Choroid plexus epithelial cell (primary cell): ENCODE results near the gene SLC43A2.
"Not testable (repeated sequence)": the region's sequence is repeated elsewhere in the genome, so short reads cannot be mapped to it uniquely, and the experiment has no call there.

Experiments
- DNase-seq: peaks from one replicate; pipeline ENCODE4 v3.0.0-alpha.2; 2010; ENCODE audit warnings: low read depth
- H3K4me3 ChIP-seq: 2 replicates; pipeline ENCODE4 v1.5.1; 2011; ENCODE audit warnings: low read depth, mild to moderate bottlenecking, control low read depth, low read length, moderate library complexity
- CTCF ChIP-seq: conservative IDR thresholded peaks from 2 replicates; pipeline ENCODE4 v1.5.1; 2011; ENCODE audit warnings: low read depth, mild to moderate bottlenecking, control low read depth, inconsistent platforms, low read length, moderate library complexity

The SLC43A2 gene

GRCh38 chr17:1565877-1566276 is 62.8 kb downstream of the SLC43A2 start:
- TF ChIP-seq CTCF = no peak
- no peak for DNase-seq
- H3K4me3 ChIP-seq = no peak overlapping the region

DNA sequence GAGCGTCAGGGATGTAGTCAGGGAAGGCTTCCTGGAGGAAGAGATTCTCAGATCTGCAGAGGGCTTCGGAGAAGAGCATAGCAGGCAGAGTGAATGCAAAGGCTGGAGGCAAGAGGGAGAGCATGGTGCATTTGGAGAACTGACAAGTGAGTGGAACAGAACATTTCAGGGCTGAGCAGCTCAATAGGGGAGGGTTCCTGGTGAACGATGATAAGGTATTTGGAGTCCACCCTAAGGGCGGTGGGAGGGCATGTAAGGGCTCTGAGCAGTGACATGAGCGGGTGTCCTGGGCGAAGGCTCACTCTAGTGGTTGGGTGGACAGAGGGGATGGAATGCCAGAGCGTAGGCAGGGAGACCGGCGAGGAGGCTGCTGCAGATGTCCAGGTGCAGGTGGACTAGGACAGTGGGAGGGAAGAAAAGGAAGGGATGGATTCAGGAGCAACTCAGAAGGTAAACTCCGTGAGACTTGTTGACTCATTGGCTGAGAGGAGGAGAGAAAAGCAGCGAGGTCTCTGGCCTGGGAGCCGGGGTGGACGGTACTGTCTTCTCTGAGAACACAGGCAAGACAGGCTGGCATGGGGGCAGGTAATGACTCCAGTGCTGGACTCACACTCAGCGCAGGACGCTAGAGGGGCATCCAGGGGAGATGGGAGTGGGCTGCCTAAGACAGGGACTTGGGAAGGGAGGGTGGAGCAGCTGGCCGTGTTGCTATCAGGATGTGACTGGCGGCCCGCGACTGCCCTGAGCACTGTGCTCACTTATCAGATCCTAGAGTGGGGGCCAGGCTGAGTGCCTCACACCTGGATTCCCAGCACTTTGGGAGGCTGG is 64.6 kb downstream of the SLC43A2 start:
- TF ChIP-seq CTCF = no peak
- no peak for DNase-seq
- no peak overlapping the region for H3K4me3 ChIP-seq

DNA sequence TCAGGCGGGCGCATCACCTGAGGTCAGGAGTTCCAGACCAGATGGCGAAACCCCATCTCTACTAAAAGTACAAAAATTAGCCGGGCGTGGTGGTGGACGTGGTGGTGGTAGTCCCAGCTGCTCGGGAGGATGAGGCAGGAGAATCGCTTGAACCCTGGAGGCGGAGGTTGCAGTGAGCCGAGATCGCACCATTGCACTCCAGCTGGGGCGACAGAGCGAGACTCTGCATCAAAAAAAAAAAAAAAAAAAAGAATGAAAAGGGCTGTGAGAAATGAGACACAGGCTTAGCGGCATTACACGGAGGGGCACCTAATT is 65.2 kb downstream of the SLC43A2 start:
- not testable (repeated sequence) for DNase-seq, H3K4me3 ChIP-seq

DNA sequence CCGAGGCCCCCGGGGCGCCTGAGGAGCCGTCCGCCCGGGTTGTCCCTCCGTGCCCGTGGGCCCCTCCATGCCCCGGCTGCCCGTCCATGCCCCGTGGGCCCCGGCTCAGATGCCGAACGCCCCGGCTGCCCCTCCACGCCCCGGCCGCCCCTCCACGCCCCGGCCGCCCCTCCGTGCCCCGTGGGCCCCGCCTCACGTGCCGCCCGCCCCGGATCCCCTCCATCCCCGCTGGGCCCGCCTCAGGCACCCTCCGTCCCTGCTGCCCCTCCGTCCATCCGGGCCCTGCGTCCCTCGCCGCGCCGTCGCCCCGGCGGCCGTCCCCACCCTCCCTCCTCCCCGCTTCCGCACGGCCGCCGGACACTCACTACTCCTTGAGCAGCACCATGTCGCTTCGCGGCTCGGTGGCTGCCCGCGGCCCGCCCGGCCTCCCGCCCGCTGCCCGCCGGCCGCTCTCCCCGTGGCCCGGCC is 66.4 kb downstream of the SLC43A2 start:
- peak overlapping the region; percentile 79 for H3K4me3 ChIP-seq
- DNase-seq = peak; percentile 14
- no peak for TF ChIP-seq CTCF

DNA sequence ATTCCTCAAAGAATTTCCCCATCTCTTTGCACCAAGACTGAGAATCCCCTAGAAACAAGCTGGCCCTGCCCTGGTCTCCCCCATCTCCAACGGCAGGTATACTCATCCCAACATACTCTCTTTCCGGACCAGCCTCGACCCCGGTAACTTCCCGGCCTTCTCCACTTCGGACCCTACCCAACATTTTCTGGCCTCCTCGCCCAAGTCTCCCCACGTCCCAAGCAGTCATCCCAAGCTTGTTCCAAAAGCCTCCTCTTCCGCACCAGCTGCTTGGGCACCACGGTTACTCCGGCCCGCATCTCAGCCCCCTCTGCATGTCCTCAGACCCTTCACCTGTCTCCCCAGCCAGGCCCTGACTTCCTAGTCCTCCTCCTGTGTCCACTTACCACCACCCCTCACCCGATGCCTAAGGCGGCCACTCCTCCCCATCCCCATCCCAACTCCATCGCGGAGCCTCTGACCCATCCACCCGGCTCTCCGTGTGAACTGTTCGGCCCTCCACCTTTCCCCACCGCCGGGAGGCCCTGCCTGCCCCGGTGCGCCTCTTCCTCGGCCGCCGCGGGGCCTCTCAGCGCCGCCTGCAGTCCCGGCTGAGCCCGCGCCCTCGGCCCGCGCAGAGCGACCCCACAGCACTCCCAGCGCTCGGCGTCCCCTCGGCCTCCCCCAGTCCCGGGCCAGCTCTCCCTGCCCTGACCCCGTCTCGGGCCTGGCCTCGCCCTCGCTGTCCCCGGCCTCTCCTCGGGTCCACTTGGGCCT is 67.0 kb downstream of the SLC43A2 start:
- peak; percentile 28 for DNase-seq
- H3K4me3 ChIP-seq = peak overlapping the region; percentile 79
- no peak for TF ChIP-seq CTCF

DNA sequence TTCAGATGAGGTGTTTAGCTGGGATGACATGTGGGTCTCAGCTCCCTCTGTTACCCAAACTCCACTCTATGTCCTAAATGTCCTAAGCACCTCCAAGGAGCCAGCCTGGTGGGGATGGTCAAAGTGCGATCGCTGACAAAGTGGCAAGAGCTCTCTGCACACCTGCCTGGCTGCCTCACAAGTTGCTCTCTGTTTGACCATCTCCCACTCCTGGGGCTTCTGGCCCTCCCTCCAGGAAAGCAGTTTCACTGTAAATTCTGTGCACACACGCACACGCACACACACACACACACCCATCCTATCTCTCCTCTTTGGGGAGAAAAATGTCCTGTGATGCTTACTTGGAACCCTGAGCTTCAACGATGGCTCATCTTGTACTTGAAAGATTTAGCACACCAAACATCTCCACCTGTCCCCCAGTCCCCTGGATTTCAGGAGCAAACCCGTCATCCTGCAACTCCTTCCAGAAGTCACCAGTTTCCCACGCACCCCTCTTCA is 67.7 kb downstream of the SLC43A2 start:
- no peak for DNase-seq
- H3K4me3 ChIP-seq = peak overlapping the region; percentile 79
- no peak for TF ChIP-seq CTCF

- no peak for TF ChIP-seq CTCF
- DNase-seq = no peak
- H3K4me3 ChIP-seq = no peak overlapping the region
These were observed 68.4 kb downstream of the SLC43A2 start for GRCh38 chr17:1560101-1560857.
